ENCODE results near the gene DLD.

DLD gene

GRCh38 chr7:107968449-107968848, 77.5 kb downstream of the DLD start:
- DNase-seq (ENCODE audit: low spot score) (no peak), FAIRE-seq (no peak)

- FAIRE-seq: no peak
- DNase-seq (ENCODE audit: low spot score): no peak
These were observed 78.9 kb downstream of the DLD start for GRCh38 chr7:107969856-107970255.
